Endothelial cell of umbilical vein (primary cell): Measurements from ENCODE around the gene AGR2.

Experiments used
- CTCF ChIP-seq, 2 donors: IDR thresholded peaks; 1 replicate in 1 of 2; 2 replicates in 1 of 2; pipeline ENCODE4 v1.5.1; 2011; ENCODE audit warnings: low read length in 2 of 2, mild to moderate bottlenecking in 2 of 2, moderate library complexity in 2 of 2, control low read depth in 1 of 2, inconsistent platforms in 1 of 2, low read depth in 1 of 2; ENCODE audit not compliant: insufficient read depth in 1 of 2; ENCODE audit errors: extremely low read depth in 1 of 2
- EZH2 ChIP-seq: IDR thresholded peaks from 2 replicates; pipeline ENCODE4 v1.6.1; 2012; ENCODE audit warnings: borderline replicate concordance, low read depth, mild to moderate bottlenecking, moderate library complexity, low read length, inconsistent platforms; ENCODE audit not compliant: severe bottlenecking
- GATA2 ChIP-seq: IDR thresholded peaks from 2 replicates; pipeline ENCODE4 v1.7.0; 2011; ENCODE audit warnings: low read depth, mild to moderate bottlenecking, moderate library complexity, mixed read lengths, low read length; ENCODE audit not compliant: insufficient read length, insufficient read depth
- JUN ChIP-seq: IDR thresholded peaks from 2 replicates; pipeline ENCODE4 v1.6.1; 2011; ENCODE audit warnings: borderline replicate concordance, low read depth; ENCODE audit not compliant: insufficient read length, insufficient read depth
- MYC ChIP-seq: IDR thresholded peaks from one replicate; pipeline ENCODE4 v1.6.1; 2011; ENCODE audit warnings: mild to moderate bottlenecking, low read depth, low read length
- POLR2A ChIP-seq: IDR thresholded peaks from 2 replicates; pipeline ENCODE4 v1.6.1; 2012; ENCODE audit warnings: low read depth, mild to moderate bottlenecking, control low read depth, low read length
- POLR2AphosphoS5 ChIP-seq: IDR thresholded peaks from 2 replicates; pipeline ENCODE4 v1.6.1; 2012; ENCODE audit warnings: low read depth, mild to moderate bottlenecking, control low read depth, low read length, moderate library complexity; ENCODE audit not compliant: insufficient read depth
- TF ChIP-seq, protein P1 (sequence below): IDR thresholded peaks from 2 replicates; pipeline ENCODE4 v1.6.1; 2011; ENCODE audit not compliant: insufficient read depth, insufficient read length

DNA sequence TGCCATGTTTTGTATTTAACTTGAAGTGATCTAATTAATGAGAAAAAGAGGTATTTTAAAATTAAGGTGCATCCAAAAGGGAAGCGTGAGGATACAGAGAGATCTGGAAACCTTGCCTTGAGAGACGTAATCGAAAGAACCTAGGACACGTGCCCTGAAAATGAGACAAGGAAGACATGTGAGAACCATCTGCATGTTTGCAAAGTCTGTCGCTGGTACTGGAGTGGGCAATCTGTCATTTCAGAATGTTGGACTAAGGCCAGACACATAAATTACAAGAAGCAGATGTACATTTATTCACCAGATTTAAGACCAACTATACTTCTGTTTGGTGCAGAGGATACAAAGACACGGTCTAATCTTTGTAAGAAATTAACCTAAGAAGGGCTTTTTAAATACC lies 9.2 kb downstream of the AGR2 start:
- no peak for TF ChIP-seq POLR2A
- no peak for TF ChIP-seq CTCF (IDR thresholded peaks at IDR 0.05; ENCODE audit: extremely low read depth in 1 of 2, insufficient read depth in 1 of 2, low read depth in 1 of 2, low read length in 2 of 2)
- TF ChIP-seq EZH2 = no peak
- no peak for TF ChIP-seq JUN
- TF ChIP-seq, protein P1, sequence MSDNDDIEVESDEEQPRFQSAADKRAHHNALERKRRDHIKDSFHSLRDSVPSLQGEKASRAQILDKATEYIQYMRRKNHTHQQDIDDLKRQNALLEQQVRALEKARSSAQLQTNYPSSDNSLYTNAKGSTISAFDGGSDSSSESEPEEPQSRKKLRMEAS = no peak
- no peak for TF ChIP-seq POLR2AphosphoS5
- TF ChIP-seq MYC = no peak
- TF ChIP-seq GATA2 = no peak
